Osteoblast (primary cell): ENCODE measurements around the gene SDC1. TPM values are rescaled to one million over a fixed set of nuclear protein-coding genes. Genes with fewer than 3 reads are reported as not detected.

Experiments
- DNase-seq: peaks from one replicate; pipeline ENCODE4 v3.0.0; 2011; ENCODE audit warnings: low spot score, mixed read lengths; ENCODE audit not compliant: insufficient read length; ENCODE audit errors: missing footprints
- H2AFZ ChIP-seq: 2 replicates; pipeline ENCODE4 v1.6.0; 2011; ENCODE audit warnings: mild to moderate bottlenecking, low read length
- H3K27ac ChIP-seq: 2 replicates; pipeline ENCODE4 v1.5.1; 2011; ENCODE audit warnings: mild to moderate bottlenecking, low read depth, low read length, moderate library complexity
- H3K27me3 ChIP-seq: 2 replicates; pipeline ENCODE4 v1.6.0; 2012; ENCODE audit warnings: mild to moderate bottlenecking, control low read depth, inconsistent platforms, low read length, moderate library complexity; ENCODE audit not compliant: insufficient read depth
- H3K36me3 ChIP-seq: 2 replicates; pipeline ENCODE4 v1.5.1; 2011; ENCODE audit warnings: mild to moderate bottlenecking, low read length, control low read depth, moderate library complexity; ENCODE audit not compliant: insufficient read depth
- H3K4me1 ChIP-seq: 2 replicates; pipeline ENCODE4 v1.5.1; 2011; ENCODE audit warnings: mild to moderate bottlenecking, low read length, control low read depth, moderate library complexity; ENCODE audit not compliant: insufficient read depth
- H3K4me2 ChIP-seq: 2 replicates; pipeline ENCODE4 v1.6.0; 2011; ENCODE audit warnings: mild to moderate bottlenecking, low read length; ENCODE audit not compliant: insufficient read depth
- H3K4me3 ChIP-seq: fragments of 200-600 bp; sonication (generic); 3 replicates; pipeline ENCODE4 v1.5.1; 2012; ENCODE audit warnings: mild to moderate bottlenecking, low read length, inconsistent platforms; ENCODE audit not compliant: insufficient read depth
- H3K79me2 ChIP-seq: 2 replicates; pipeline ENCODE4 v1.6.0; 2012; ENCODE audit warnings: mild to moderate bottlenecking, low read length, control low read depth, inconsistent platforms; ENCODE audit not compliant: insufficient read depth
- H3K9me3 ChIP-seq: 2 replicates; pipeline ENCODE4 v1.5.1; 2011; ENCODE audit warnings: low read depth, low read length, control low read depth
- H4K20me1 ChIP-seq: 2 replicates; pipeline ENCODE4 v1.6.0; 2012; ENCODE audit warnings: mild to moderate bottlenecking, low read length, control low read depth; ENCODE audit not compliant: insufficient read depth
- CTCF ChIP-seq: IDR thresholded peaks from 2 replicates; pipeline ENCODE4 v1.5.1; 2011; ENCODE audit warnings: mild to moderate bottlenecking, low read depth, low read length, moderate library complexity; ENCODE audit errors: extremely low read depth
- total RNA-seq: library from RNA; depleted of rRNA; stranded (reverse); fragments of >200 nt; gene quantifications from 2 replicates; pipeline ENCODE4 v1.2.3, GENCODE V29; 2012

SDC1 gene
- total RNA-seq, 1 donor = 7.6 TPM

GRCh38 chr2:20220806-20221554, 4.0 kb downstream of the SDC1 start:
- peak; percentile 79 for DNase-seq
- no peaks in the 10 kb centered on the region for H3K9me3 ChIP-seq
- peaks cover 22% of the 10 kb centered on the region for H3K4me1 ChIP-seq
- no peaks in the 10 kb centered on the region for H3K79me2 ChIP-seq
- H3K36me3 ChIP-seq = no peaks in the 10 kb centered on the region
- no peak overlapping the region for H3K27ac ChIP-seq
- no peaks in the 10 kb centered on the region for H3K27me3 ChIP-seq
- no peak overlapping the region for H2AFZ ChIP-seq
- H4K20me1 ChIP-seq = no peaks in the 10 kb centered on the region
- no peak overlapping the region for H3K4me3 ChIP-seq
- peak overlapping the region; percentile 34 for H3K4me2 ChIP-seq
- TF ChIP-seq CTCF = no peak

GRCh38 chr2:20219763-20220380, 5.1 kb downstream of the SDC1 start:
- Histone ChIP-seq H3K4me2 (no peak overlapping the region), H4K20me1 (no peaks in the 10 kb centered on the region), H3K4me1 (peaks cover 22% of the 10 kb centered on the region), H3K4me3 (no peak overlapping the region), H3K36me3 (no peaks in the 10 kb centered on the region), H3K27me3 (no peaks in the 10 kb centered on the region), H3K27ac (no peak overlapping the region), H3K9me3 (no peaks in the 10 kb centered on the region), H2AFZ (no peak overlapping the region), H3K79me2 (no peaks in the 10 kb centered on the region)
- TF ChIP-seq CTCF = no peak
- DNase-seq = peak; percentile 65

GRCh38 chr2:20218331-20219320, 6.3 kb downstream of the SDC1 start:
- Histone ChIP-seq H3K79me2 (no peaks in the 10 kb centered on the region), H3K4me1 (peaks cover 21% of the 10 kb centered on the region), H3K4me3 (no peak overlapping the region), H3K27me3 (no peaks in the 10 kb centered on the region), H2AFZ (no peak overlapping the region), H3K36me3 (no peaks in the 10 kb centered on the region), H3K9me3 (no peaks in the 10 kb centered on the region), H4K20me1 (no peaks in the 10 kb centered on the region), H3K4me2 (no peak overlapping the region), H3K27ac (no peak overlapping the region)
- no peak for TF ChIP-seq CTCF
- DNase-seq = peak; percentile 58
